Suprapubic skin (tissue), 4 donors: ENCODE measurements around the gene C9orf72. TPM values are rescaled to one million over a fixed set of nuclear protein-coding genes. Genes with fewer than 3 reads are reported as not detected.

Experiments used
- DNase-seq, 2 donors: peaks; one replicate each; pipeline ENCODE4 v3.0.0-alpha.2; 2019; ENCODE audit warnings: low spot score in 2 of 2
- H3K27ac ChIP-seq: fragments of 200-600 bp; sonication (generic); one replicate; pipeline ENCODE4 v1.5.1; 2019
- H3K27me3 ChIP-seq: fragments of 200-600 bp; sonication (generic); one replicate; pipeline ENCODE4 v1.5.1; 2019
- H3K36me3 ChIP-seq: fragments of 200-600 bp; sonication (generic); one replicate; pipeline ENCODE4 v1.5.1; 2019
- H3K4me1 ChIP-seq: fragments of 200-600 bp; sonication (generic); one replicate; pipeline ENCODE4 v1.5.1; 2019
- H3K4me3 ChIP-seq: fragments of 200-600 bp; sonication (generic); one replicate; pipeline ENCODE4 v1.5.1; 2019; ENCODE audit warnings: mild to moderate bottlenecking
- H3K9me3 ChIP-seq: fragments of 200-600 bp; sonication (generic); one replicate; pipeline ENCODE4 v1.5.1; 2019
- EP300 ChIP-seq: sonication (generic); formaldehyde crosslinking; IDR thresholded peaks from one replicate; pipeline ENCODE4 v1.6.1; 2017; ENCODE audit warnings: antibody characterized with exemption
- POLR2A ChIP-seq, 2 donors: fragments of 450-650 bp; IDR thresholded peaks; one replicate each; pipeline ENCODE4 v1.6.1; 2017; ENCODE audit warnings: antibody characterized with exemption in 2 of 2, mild to moderate bottlenecking in 2 of 2, moderate library complexity in 2 of 2
- POLR2AphosphoS5 ChIP-seq, 3 donors: sonication (generic); formaldehyde crosslinking; IDR thresholded peaks; one replicate each; pipeline ENCODE4 v1.6.1; 2017; ENCODE audit warnings: antibody characterized with exemption in 3 of 3
- WGBS: methylation state at CpG from one replicate; pipeline ENCODE4 v1.1.5; 2018; 5-methylcytosine and 5-hydroxymethylcytosine counted together
- total RNA-seq, 4 donors: library from RNA; depleted of rRNA; stranded (reverse); fragments of >200 nt; gene quantifications; one replicate each; pipeline ENCODE4 v1.1.0, GENCODE V29; 2016
- TF ChIP-seq, protein P1 (sequence below), 2 donors: fragments of 200-600 bp in 1 of 2; fragments of 450-650 bp in 1 of 2; sonication (generic) in 1 of 2; IDR thresholded peaks; one replicate each; pipeline ENCODE4 v1.5.1; 2016 to 2019; ENCODE audit warnings: antibody characterized with exemption in 2 of 2, mild to moderate bottlenecking in 1 of 2, moderate library complexity in 1 of 2

Gene C9orf72
- total RNA-seq, 4 donors from 2014 or later: 12.2 to 48.3 (median 14.5) TPM

DNA sequence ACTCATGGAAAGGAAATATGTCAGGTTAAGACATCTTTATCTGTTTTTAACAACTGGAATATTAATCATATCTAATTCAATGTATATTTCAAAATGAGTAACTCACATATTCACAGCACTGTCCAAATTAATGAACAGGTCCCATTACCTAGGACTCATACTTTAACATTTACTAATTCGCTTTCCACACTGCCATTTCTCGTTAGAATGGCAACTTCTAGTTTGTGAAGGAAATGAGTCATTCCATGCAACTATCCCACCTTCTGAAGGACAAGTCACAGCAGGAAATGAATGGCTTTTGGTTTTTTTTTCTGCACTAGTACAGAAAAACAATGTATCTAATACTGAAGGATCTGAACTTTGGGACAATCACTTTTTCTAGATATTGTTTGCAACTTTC, 73.8 kb downstream of the C9orf72 start:
- WGBS: 47% methylated on average over 2 of the region's 2 CpGs
- Histone ChIP-seq H3K36me3 (no peaks in the 10 kb centered on the region), H3K4me1 (peaks cover 36% of the 10 kb centered on the region), H3K27ac (peak overlapping the region; percentile 37), H3K9me3 (no peaks in the 10 kb centered on the region), H3K4me3 (no peak overlapping the region), H3K27me3 (no peaks in the 10 kb centered on the region)
- no peak for DNase-seq
- TF ChIP-seq EP300: no peak
- TF ChIP-seq, protein P1, sequence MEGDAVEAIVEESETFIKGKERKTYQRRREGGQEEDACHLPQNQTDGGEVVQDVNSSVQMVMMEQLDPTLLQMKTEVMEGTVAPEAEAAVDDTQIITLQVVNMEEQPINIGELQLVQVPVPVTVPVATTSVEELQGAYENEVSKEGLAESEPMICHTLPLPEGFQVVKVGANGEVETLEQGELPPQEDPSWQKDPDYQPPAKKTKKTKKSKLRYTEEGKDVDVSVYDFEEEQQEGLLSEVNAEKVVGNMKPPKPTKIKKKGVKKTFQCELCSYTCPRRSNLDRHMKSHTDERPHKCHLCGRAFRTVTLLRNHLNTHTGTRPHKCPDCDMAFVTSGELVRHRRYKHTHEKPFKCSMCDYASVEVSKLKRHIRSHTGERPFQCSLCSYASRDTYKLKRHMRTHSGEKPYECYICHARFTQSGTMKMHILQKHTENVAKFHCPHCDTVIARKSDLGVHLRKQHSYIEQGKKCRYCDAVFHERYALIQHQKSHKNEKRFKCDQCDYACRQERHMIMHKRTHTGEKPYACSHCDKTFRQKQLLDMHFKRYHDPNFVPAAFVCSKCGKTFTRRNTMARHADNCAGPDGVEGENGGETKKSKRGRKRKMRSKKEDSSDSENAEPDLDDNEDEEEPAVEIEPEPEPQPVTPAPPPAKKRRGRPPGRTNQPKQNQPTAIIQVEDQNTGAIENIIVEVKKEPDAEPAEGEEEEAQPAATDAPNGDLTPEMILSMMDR (IDR thresholded peaks at IDR 0.05): no peak
- no peak for TF ChIP-seq POLR2AphosphoS5 (IDR thresholded peaks at IDR 0.05)
- no peak for TF ChIP-seq POLR2A (IDR thresholded peaks at IDR 0.05)

DNA sequence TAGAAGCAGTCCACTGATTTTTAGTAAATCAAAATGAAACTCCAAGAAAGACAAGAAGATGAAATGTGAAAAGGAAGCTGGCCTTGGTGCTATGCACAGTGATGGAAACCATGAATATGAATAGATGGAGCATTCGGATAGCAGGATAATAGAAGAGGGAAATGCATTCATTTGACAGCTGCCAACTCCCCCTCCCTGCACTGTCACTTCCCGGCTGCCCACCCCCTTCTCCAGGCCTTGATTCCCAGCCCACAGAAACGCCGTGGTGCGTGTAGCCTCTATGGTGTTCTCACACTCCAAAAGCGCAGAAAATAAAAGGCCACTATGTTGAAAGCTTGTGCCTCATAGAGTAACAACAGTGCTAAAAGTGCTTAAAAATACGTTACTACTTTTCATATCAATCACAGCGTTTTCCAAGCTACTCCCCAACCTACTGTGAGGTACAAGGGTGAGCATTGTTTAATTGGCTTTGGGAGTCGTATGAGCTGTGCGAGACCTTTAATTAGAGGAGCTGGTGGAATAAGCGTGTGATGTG, 75.3 kb downstream of the C9orf72 start:
- WGBS: 82% methylated on average over 11 of the region's 11 CpGs
- Histone ChIP-seq H3K4me1 (peaks cover 36% of the 10 kb centered on the region), H3K27me3 (no peaks in the 10 kb centered on the region), H3K36me3 (no peaks in the 10 kb centered on the region), H3K9me3 (no peaks in the 10 kb centered on the region), H3K4me3 (no peak overlapping the region), H3K27ac (no peak overlapping the region)
- DNase-seq: no peak
- no peak for TF ChIP-seq EP300
- no peak for TF ChIP-seq POLR2A (IDR thresholded peaks at IDR 0.05)
- TF ChIP-seq, protein P1 (IDR thresholded peaks at IDR 0.05): no peak
- no peak for TF ChIP-seq POLR2AphosphoS5 (IDR thresholded peaks at IDR 0.05)

Other genes starting within 250 kb of the C9orf72 start
- gene IFNK, start 49.2 kb downstream of the C9orf72 start, total RNA-seq: not detected
- 10 to 100 TPM in 2 of 4 donors, 1 to 10 TPM in 2; 8.2 to 21.5 (median 10.9) TPM for gene MOB3B, start 43.7 kb downstream of the C9orf72 start, total RNA-seq